NCI-H1092 treated with DMSO at 0.1 percent for 48 hours (cell line): ENCODE measurements around the gene KCNE1.

Experiments used
- DNase-seq: peaks from one replicate; lab custom pipeline; 2025; lab: John Stamatoyannopoulos, UW

The KCNE1 gene

GRCh38 chr21:34535886-34536285, 23.9 kb upstream of the KCNE1 start:
- DNase-seq = no peak

GRCh38 chr21:34534522-34534921, 22.5 kb upstream of the KCNE1 start:
- no peak for DNase-seq

GRCh38 chr21:34533938-34534337, 21.9 kb upstream of the KCNE1 start:
- no peak for DNase-seq

- DNase-seq = no peak
These were observed 19.4 kb upstream of the KCNE1 start for GRCh38 chr21:34531399-34531798.

- no peak for DNase-seq
These were observed 18.3 kb upstream of the KCNE1 start for GRCh38 chr21:34530261-34530660.

GRCh38 chr21:34528131-34528561, 16.1 kb upstream of the KCNE1 start:
- no peak for DNase-seq

GRCh38 chr21:34526618-34527290, 14.7 kb upstream of the KCNE1 start:
- DNase-seq = no peak

- no peak for DNase-seq
These were observed 14.2 kb upstream of the KCNE1 start for GRCh38 chr21:34526241-34526617.

GRCh38 chr21:34524646-34525601, 12.9 kb upstream of the KCNE1 start:
- DNase-seq = no peak

- DNase-seq = peak; percentile 2
These were observed 11.1 kb upstream of the KCNE1 start for GRCh38 chr21:34523019-34523555.

GRCh38 chr21:34522284-34522683, 10.3 kb upstream of the KCNE1 start:
- DNase-seq = no peak

GRCh38 chr21:34521561-34521960, 9.6 kb upstream of the KCNE1 start:
- DNase-seq = no peak

- DNase-seq = no peak
These were observed 8.9 kb upstream of the KCNE1 start for GRCh38 chr21:34520764-34521508.

- DNase-seq = no peak
These were observed 8.3 kb upstream of the KCNE1 start for GRCh38 chr21:34520281-34520680.

GRCh38 chr21:34519694-34520093, 7.7 kb upstream of the KCNE1 start:
- DNase-seq = no peak

GRCh38 chr21:34519016-34519415, 7.0 kb upstream of the KCNE1 start:
- no peak for DNase-seq

- DNase-seq = no peak
These were observed 6.3 kb upstream of the KCNE1 start for GRCh38 chr21:34518301-34518700.

GRCh38 chr21:34517491-34518245, 5.7 kb upstream of the KCNE1 start:
- no peak for DNase-seq

- DNase-seq = no peak
These were observed 5.0 kb upstream of the KCNE1 start for GRCh38 chr21:34517039-34517438.

- no peak for DNase-seq
These were observed 2.6 kb upstream of the KCNE1 start for GRCh38 chr21:34514576-34515115.

- no peak for DNase-seq
These were observed 1.2 kb upstream of the KCNE1 start for GRCh38 chr21:34513129-34513675.
